ENCODE measurements around the gene KIFC1. TPM values are rescaled to one million over a fixed set of nuclear protein-coding genes. Genes with fewer than 3 reads are reported as not detected.
"Not testable (repeated sequence)": the region's sequence is repeated elsewhere in the genome, so short reads cannot be mapped to it uniquely, and the experiment has no call there.

KIFC1 gene, protein sequence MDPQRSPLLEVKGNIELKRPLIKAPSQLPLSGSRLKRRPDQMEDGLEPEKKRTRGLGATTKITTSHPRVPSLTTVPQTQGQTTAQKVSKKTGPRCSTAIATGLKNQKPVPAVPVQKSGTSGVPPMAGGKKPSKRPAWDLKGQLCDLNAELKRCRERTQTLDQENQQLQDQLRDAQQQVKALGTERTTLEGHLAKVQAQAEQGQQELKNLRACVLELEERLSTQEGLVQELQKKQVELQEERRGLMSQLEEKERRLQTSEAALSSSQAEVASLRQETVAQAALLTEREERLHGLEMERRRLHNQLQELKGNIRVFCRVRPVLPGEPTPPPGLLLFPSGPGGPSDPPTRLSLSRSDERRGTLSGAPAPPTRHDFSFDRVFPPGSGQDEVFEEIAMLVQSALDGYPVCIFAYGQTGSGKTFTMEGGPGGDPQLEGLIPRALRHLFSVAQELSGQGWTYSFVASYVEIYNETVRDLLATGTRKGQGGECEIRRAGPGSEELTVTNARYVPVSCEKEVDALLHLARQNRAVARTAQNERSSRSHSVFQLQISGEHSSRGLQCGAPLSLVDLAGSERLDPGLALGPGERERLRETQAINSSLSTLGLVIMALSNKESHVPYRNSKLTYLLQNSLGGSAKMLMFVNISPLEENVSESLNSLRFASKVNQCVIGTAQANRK
- total RNA-seq: 1 to 10 TPM in 1 of 4 donors, under 1 TPM in 1, not detected in 2; 0.64 to 1.4 TPM

DNA sequence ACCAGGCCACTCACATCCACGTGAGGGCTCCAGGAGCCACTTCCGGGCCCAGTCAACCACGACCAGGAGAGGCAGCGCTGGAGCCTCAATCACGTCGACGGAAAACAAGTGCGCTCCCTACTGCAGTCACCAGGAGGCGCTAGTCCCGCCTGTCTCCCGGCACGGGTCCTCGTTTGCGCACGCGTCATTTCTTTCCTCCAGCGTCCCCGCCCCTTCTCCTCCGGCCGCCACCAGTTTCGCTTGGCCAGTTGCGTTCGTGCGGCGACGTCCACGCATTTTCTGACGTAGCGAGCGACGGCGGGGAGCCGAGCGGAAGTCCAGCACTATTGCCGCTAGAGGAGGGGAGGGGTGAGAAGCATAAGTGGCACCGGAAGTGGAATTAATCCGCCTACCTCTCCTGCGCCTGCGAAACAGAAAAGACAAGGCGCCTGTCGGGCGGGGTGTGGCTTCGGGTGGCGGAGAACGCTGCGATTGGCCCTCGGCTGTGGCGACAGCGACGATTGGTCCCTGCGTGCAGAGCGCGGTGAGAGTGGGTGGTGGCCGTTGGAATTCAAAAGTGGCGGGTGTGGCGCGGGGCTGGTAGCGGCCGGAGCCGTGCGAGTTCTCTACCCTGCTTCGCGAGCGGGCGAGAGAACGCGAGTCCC, at the start of gene KIFC1:
Gene KIFC1, plus strand, starts transcription at position 546 of the 644 bp plus-strand sequence. CDS start 163 bp downstream, outside the sequence.
- intact Hi-C loops (cut with DNase I; ENCODE audit: low total_unique reads): loop anchor here (1.0 to 5.0 kb wide), 5 partner anchors 19 to 191 kb away; partner anchors contain the start of genes RXRB, SLC39A7 and ZBTB9

DNA sequence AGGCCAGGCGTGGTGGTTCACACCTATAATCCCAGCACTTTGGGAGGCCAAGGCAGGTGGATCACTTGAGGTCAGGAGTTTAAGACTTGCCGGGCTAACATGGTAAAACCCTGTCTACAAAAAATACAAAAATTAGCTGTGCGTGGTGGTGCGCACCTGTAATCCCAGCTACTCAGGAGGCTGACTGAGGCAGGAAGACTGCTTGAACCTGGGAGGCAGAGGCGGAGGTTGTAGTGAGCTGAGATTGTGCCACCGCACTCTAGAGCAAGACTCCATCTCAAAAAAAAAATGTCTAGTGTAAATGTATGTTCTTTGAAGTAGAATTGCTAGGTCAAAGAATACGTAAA, 48.0 kb upstream of the KIFC1 start:
- H3K9me3 ChIP-seq; in situ Hi-C loops (cut with MboI; ENCODE audit: low sequenced_read_pairs in 4 of 4); intact Hi-C loops (cut with DNase I; ENCODE audit: low total_unique reads); H3K4me1 ChIP-seq; H3K27me3 ChIP-seq; ATAC-seq; DNase-seq; H3K36me3 ChIP-seq; H3K4me3 ChIP-seq; H3K27ac ChIP-seq: not testable (repeated sequence)

More for the DNA sequence above, at the start of gene KIFC1:
- Histone ChIP-seq H3K4me1 (peaks cover 4 to 11% of the 10 kb centered on the region in 2 donors), H3K36me3 (no peaks in the 10 kb centered on the region), H3K9me3 (no peaks in the 10 kb centered on the region), H3K4me3 (peak within 1 kb of the TSS; percentile 55 to 65 (median 58)), H3K27ac (peak within 1 kb of the TSS; percentile 85 to 96 (median 94)), H3K27me3 (no peaks in the 10 kb centered on the region)
- in situ Hi-C loops (cut with MboI; ENCODE audit: low sequenced_read_pairs in 4 of 4): no loop called here
- TF ChIP-seq, protein P1, sequence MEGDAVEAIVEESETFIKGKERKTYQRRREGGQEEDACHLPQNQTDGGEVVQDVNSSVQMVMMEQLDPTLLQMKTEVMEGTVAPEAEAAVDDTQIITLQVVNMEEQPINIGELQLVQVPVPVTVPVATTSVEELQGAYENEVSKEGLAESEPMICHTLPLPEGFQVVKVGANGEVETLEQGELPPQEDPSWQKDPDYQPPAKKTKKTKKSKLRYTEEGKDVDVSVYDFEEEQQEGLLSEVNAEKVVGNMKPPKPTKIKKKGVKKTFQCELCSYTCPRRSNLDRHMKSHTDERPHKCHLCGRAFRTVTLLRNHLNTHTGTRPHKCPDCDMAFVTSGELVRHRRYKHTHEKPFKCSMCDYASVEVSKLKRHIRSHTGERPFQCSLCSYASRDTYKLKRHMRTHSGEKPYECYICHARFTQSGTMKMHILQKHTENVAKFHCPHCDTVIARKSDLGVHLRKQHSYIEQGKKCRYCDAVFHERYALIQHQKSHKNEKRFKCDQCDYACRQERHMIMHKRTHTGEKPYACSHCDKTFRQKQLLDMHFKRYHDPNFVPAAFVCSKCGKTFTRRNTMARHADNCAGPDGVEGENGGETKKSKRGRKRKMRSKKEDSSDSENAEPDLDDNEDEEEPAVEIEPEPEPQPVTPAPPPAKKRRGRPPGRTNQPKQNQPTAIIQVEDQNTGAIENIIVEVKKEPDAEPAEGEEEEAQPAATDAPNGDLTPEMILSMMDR (IDR thresholded peaks at IDR 0.05 in 4 of 5, conservative IDR thresholded peaks at IDR 0.05 in 1 of 5): peak; percentile 96 to 98 (median 96)
- no peak for TF ChIP-seq POLR2A (IDR thresholded peaks at IDR 0.05)
- DNase-seq: peak; percentile 98 to 99
- ATAC-seq: peak; percentile 98 to 99

DNA sequence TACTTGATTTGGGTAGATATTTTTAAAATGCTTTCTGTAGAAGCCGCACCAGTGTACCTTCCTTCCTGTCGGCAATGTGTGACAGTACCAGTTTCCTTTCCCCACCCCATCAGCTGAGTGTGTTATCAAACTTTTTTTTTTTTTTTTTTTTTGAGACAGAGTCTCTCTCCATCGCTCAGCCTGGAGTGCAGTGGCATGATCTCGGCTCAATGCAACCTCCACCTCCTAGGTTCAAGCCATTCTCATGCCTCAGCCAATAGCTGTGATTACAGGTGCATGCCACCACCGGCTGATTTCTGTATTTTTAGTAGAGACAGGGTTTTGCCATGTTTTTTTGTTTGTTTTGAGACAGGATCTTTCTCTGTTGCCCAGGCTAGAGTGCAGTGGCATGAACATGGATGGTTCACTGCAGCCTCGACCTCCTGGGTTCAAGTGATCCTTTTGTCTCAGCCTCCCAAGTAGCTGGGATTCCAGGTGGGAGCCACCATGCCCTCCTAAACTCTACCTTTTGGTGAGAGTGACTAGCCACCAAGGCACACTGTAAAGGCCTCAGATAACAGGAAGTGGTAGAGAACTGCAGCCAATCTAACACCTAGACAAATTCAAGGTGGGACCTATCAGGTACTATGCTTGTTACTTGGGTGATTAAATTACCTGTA, 47.5 kb upstream of the KIFC1 start:
- in situ Hi-C loops (cut with MboI; ENCODE audit: low sequenced_read_pairs in 4 of 4) (no loop called here), intact Hi-C loops (cut with DNase I; ENCODE audit: low total_unique reads) (no loop called here)
- no peaks in the 10 kb centered on the region for H3K27me3 ChIP-seq
- no peak overlapping the region for H3K4me3 ChIP-seq
- ATAC-seq (no peak), DNase-seq (no peak)
- H3K9me3 ChIP-seq: no peaks in the 10 kb centered on the region
- H3K27ac ChIP-seq: no peak overlapping the region
- H3K4me1 ChIP-seq: peaks cover 0 to 3% of the 10 kb centered on the region in 2 donors
- H3K36me3 ChIP-seq: no peaks in the 10 kb centered on the region
- no peak for TF ChIP-seq POLR2A (IDR thresholded peaks at IDR 0.05)
- TF ChIP-seq, protein P1 (IDR thresholded peaks at IDR 0.05 in 4 of 5, conservative IDR thresholded peaks at IDR 0.05 in 1 of 5): no peak

DNA sequence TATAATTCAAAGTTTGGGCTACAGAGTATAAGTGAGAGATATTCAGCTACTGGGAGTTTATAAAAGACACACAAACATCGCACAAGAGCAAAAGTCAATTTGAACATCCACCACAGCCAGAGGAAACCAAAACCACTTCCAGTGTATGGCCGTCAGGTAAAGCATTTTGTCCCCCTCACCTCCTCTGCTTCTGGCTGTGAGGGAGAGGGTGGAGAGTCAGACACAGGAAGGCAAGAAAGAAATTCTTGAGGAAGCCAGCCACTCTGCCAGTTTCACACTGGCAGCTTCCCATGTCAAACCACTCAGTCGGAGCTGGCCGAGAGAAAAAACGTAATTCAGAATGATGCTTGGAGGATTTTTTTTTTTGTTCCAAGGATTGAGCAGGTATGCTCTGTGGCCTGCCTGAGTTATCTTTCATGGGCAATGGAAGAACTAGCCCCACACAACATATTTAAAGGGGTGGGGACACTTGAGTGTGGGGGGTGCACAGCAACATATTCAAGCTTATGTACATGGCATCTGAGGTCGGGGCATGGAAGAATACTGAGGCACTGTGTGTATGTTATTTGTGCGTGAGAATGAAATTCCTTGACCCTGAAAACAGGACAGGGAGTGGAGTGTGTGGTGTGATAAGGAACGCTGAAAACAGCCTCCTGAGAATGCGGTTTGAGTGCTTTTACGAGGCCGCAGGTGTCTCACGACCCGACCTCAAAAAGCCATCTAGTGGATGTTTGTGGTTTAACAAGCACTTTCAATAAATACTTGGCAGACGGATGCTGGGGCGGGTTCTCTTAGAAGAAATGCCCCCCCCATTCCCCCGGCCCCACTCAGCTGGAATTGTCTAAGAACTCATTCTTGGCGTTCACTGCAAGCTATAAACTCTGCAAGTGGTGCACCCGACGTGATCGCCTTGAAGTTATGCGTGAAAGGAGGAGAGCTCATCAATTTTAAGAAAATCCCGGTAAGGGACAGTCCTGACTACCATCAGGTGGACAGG, 46.6 kb upstream of the KIFC1 start:
- DNase-seq: peak; percentile 24 to 36
- Histone ChIP-seq H3K27me3 (no peaks in the 10 kb centered on the region), H3K36me3 (no peaks in the 10 kb centered on the region), H3K4me3 (no peak overlapping the region), H3K4me1 (peaks cover 0 to 3% of the 10 kb centered on the region in 2 donors), H3K9me3 (no peaks in the 10 kb centered on the region), H3K27ac (no peak overlapping the region)
- intact Hi-C loops (cut with DNase I; ENCODE audit: low total_unique reads): loop anchor here (1.0 kb wide), 2 partner anchors 22 to 68 kb away; partner anchors contain the start of gene B3GALT4
- peak in 1 of 2 donors; percentile 64 for ATAC-seq
- TF ChIP-seq POLR2A (IDR thresholded peaks at IDR 0.05): no peak
- TF ChIP-seq, protein P1 (IDR thresholded peaks at IDR 0.05 in 4 of 5, conservative IDR thresholded peaks at IDR 0.05 in 1 of 5): peak; percentile 33 to 64 (median 56)
- in situ Hi-C loops (cut with MboI; ENCODE audit: low sequenced_read_pairs in 4 of 4): no loop called here

DNA sequence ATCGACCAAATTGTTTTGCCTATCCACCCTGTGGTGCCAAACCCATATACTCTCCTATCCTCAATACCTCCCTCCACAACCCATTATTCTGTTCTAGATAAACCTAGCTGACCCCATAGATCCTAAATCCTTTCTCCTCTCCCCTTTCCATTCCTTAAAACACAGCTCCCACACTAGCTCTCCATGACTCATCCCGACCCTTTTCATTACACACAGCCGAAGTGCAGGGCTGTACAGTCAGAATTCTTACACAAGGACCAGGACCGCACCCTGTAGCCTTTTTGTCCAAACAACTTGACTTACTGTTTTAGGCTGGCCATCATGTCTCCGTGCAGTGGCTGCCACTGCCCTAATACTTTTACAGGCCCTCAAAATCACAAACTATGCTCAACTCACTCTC, 44.7 kb upstream of the KIFC1 start:
- H3K4me1 ChIP-seq; H3K27me3 ChIP-seq; H3K9me3 ChIP-seq; H3K36me3 ChIP-seq; DNase-seq; H3K4me3 ChIP-seq; ATAC-seq; H3K27ac ChIP-seq; in situ Hi-C loops (cut with MboI; ENCODE audit: low sequenced_read_pairs in 4 of 4); intact Hi-C loops (cut with DNase I; ENCODE audit: low total_unique reads): not testable (repeated sequence)

All from gastrocnemius medialis (tissue), 4 donors.